Neural cell (in vitro differentiated cells): Measurements from ENCODE around the gene LY9. TPM values are rescaled to one million over a fixed set of nuclear protein-coding genes. Genes with fewer than 3 reads are reported as not detected.

Experiments used
- H2AFZ ChIP-seq: fragments of 200-600, 300-800 bp; sonication (generic), shearing (Covaris generic); 2 replicates; pipeline ENCODE4 v1.6.0; 2014; ENCODE audit warnings: low read depth, mild to moderate bottlenecking, antibody characterized with exemption, low read length, moderate library complexity
- H3F3A ChIP-seq: fragments of 200-600 bp; shearing (Covaris generic); 2 replicates; pipeline ENCODE4 v1.6.1; 2016; ENCODE audit warnings: mild to moderate bottlenecking, moderate library complexity, mixed read lengths, antibody characterized with exemption, low read length; ENCODE audit not compliant: insufficient read depth, poor library complexity, severe bottlenecking
- H3K27ac ChIP-seq: fragments of 200-600, 300-800 bp; sonication (generic), shearing (Covaris generic); 2 replicates; pipeline ENCODE4 v1.5.1; 2014; ENCODE audit warnings: mild to moderate bottlenecking, low read length, moderate library complexity
- H3K27me3 ChIP-seq: fragments of 300-800, 200-600 bp; sonication (generic), shearing (Covaris generic); 2 replicates; pipeline ENCODE4 v1.6.0; 2014; ENCODE audit warnings: mild to moderate bottlenecking, low read depth, low read length, moderate library complexity; ENCODE audit not compliant: insufficient read depth
- H3K36me3 ChIP-seq: fragments of 300-800, 200-600 bp; sonication (generic), shearing (Covaris generic); 2 replicates; pipeline ENCODE4 v1.5.1; 2014; ENCODE audit warnings: mild to moderate bottlenecking, antibody characterized with exemption, low read length, moderate library complexity; ENCODE audit not compliant: insufficient read depth
- H3K4me2 ChIP-seq: fragments of 300-800, 200-600 bp; sonication (generic), shearing (Covaris generic); 2 replicates; pipeline ENCODE4 v1.6.0; 2014; ENCODE audit warnings: mild to moderate bottlenecking, low read length
- H3K4me3 ChIP-seq: fragments of 300-800, 200-600 bp; sonication (generic), shearing (Covaris generic); 2 replicates; pipeline ENCODE4 v1.5.1; 2014; ENCODE audit warnings: mild to moderate bottlenecking, low read length, moderate library complexity
- H3K79me2 ChIP-seq: fragments of 200-600 bp; shearing (Covaris generic); replicated peaks from 2 replicates; pipeline ENCODE4 v1.6.0; 2014; ENCODE audit warnings: mild to moderate bottlenecking, low read length, moderate library complexity; ENCODE audit not compliant: insufficient read depth
- H3K9ac ChIP-seq: fragments of 300-800, 200-600 bp; sonication (generic), shearing (Covaris generic); 2 replicates; pipeline ENCODE4 v1.6.1; 2016; ENCODE audit warnings: mild to moderate bottlenecking, low read length, mixed read lengths
- H3K9me2 ChIP-seq: fragments of 200-600 bp; shearing (Covaris generic); 2 replicates; pipeline ENCODE4 v1.6.1; 2016; ENCODE audit warnings: mild to moderate bottlenecking, low read length, mixed read lengths; ENCODE audit not compliant: insufficient read depth
- H3K9me3 ChIP-seq: fragments of 200-600, 300-800 bp; sonication (generic), shearing (Covaris generic); 2 replicates; pipeline ENCODE4 v1.6.1; 2016; ENCODE audit warnings: mild to moderate bottlenecking, mixed run types, low read length, moderate library complexity, mixed read lengths
- H4K20me1 ChIP-seq: fragments of 200-600 bp; shearing (Covaris generic); 2 replicates; pipeline ENCODE4 v1.6.1; 2016; ENCODE audit warnings: mild to moderate bottlenecking, mixed run types; ENCODE audit not compliant: insufficient read depth
- CTCF ChIP-seq: fragments of 450-650 bp; IDR thresholded peaks from 2 replicates; pipeline ENCODE4 v1.5.1; 2014; ENCODE audit warnings: antibody characterized with exemption, mild to moderate bottlenecking, moderate library complexity; ENCODE audit not compliant: poor library complexity, severe bottlenecking
- EP300 ChIP-seq: fragments of 450-650 bp; conservative IDR thresholded peaks from 2 replicates; pipeline ENCODE4 v1.6.1; 2014; ENCODE audit warnings: antibody characterized with exemption, mild to moderate bottlenecking, moderate library complexity; ENCODE audit not compliant: poor library complexity, severe bottlenecking
- EZH2 ChIP-seq: fragments of 200-600, 300-800 bp; shearing (Covaris generic), sonication (generic); IDR thresholded peaks from 2 replicates; pipeline ENCODE4 v1.6.1; 2014; ENCODE audit warnings: antibody characterized with exemption, low read length, borderline replicate concordance, mild to moderate bottlenecking; ENCODE audit not compliant: insufficient read depth, poor library complexity, severe bottlenecking
- MXI1 ChIP-seq: fragments of 450-650 bp; conservative IDR thresholded peaks from 2 replicates; pipeline ENCODE4 v1.6.1; 2014; ENCODE audit warnings: antibody characterized with exemption, mild to moderate bottlenecking; ENCODE audit not compliant: poor library complexity, severe bottlenecking
- POLR2AphosphoS5 ChIP-seq: IDR thresholded peaks from 2 replicates; pipeline ENCODE4 v1.6.1; 2012
- RAD21 ChIP-seq: fragments of 450-650 bp; conservative IDR thresholded peaks from 2 replicates; pipeline ENCODE4 v1.6.1; 2014; ENCODE audit warnings: antibody characterized with exemption, mild to moderate bottlenecking, moderate library complexity
- REST ChIP-seq: IDR thresholded peaks from 2 replicates; pipeline ENCODE4 v1.6.1; 2012; ENCODE audit warnings: borderline replicate concordance
- SMC3 ChIP-seq: fragments of 450-650 bp; conservative IDR thresholded peaks from 2 replicates; pipeline ENCODE4 v1.6.1; 2014; ENCODE audit warnings: antibody characterized with exemption, mild to moderate bottlenecking, moderate library complexity; ENCODE audit not compliant: poor library complexity
- TAF1 ChIP-seq: IDR thresholded peaks from 2 replicates; pipeline ENCODE4 v1.6.1; 2012; ENCODE audit warnings: low read depth
- polyA plus RNA-seq: library from polyadenylated mRNA; depleted of rRNA; stranded (reverse); fragments of >200 nt; gene quantifications from 2 replicates; pipeline ENCODE4 v1.2.3, GENCODE V29; 2014

LY9 gene
- polyA plus RNA-seq, 1 donor from 2014 or later: not detected

- H3K27ac ChIP-seq: no peak overlapping the region
- H3K36me3 ChIP-seq: no peaks in the 10 kb centered on the region
- no peaks in the 10 kb centered on the region for H3K9me3 ChIP-seq
- H3K9me2 ChIP-seq: no peaks in the 10 kb centered on the region
- no peak overlapping the region for H3K4me2 ChIP-seq
- no peaks in the 10 kb centered on the region for H3K27me3 ChIP-seq
- no peak overlapping the region for H2AFZ ChIP-seq
- TF ChIP-seq RAD21: no peak
- no peak for TF ChIP-seq MXI1
- no peak for TF ChIP-seq TAF1
- TF ChIP-seq CTCF: no peak
- no peak for TF ChIP-seq SMC3
- no peak for TF ChIP-seq POLR2AphosphoS5
- TF ChIP-seq REST: no peak
- no peak for TF ChIP-seq EP300
- no peak for TF ChIP-seq EZH2
- H3F3A ChIP-seq: no peaks in the 10 kb centered on the region
- no peak overlapping the region for H3K4me3 ChIP-seq
- H3K9ac ChIP-seq: no peak overlapping the region
- H4K20me1 ChIP-seq: no peaks in the 10 kb centered on the region
- H3K79me2 ChIP-seq: no peaks in the 10 kb centered on the region
Observed at GRCh38 chr1:160850541-160850940, 54.6 kb downstream of the LY9 start.

- Histone ChIP-seq H3K4me3 (no peak overlapping the region), H3K9ac (no peak overlapping the region), H3K79me2 (no peaks in the 10 kb centered on the region), H3K27me3 (no peaks in the 10 kb centered on the region), H2AFZ (no peak overlapping the region), H3K9me3 (no peaks in the 10 kb centered on the region), H3K36me3 (no peaks in the 10 kb centered on the region), H3K9me2 (no peaks in the 10 kb centered on the region), H3F3A (no peaks in the 10 kb centered on the region), H3K27ac (no peak overlapping the region), H3K4me2 (no peak overlapping the region), H4K20me1 (no peaks in the 10 kb centered on the region)
- no peak for TF ChIP-seq POLR2AphosphoS5
- no peak for TF ChIP-seq REST
- TF ChIP-seq EP300: no peak
- no peak for TF ChIP-seq SMC3
- no peak for TF ChIP-seq TAF1
- TF ChIP-seq EZH2: no peak
- TF ChIP-seq MXI1: no peak
- TF ChIP-seq RAD21: no peak
- TF ChIP-seq CTCF: no peak
Observed at GRCh38 chr1:160850993-160851392, 55.0 kb downstream of the LY9 start.
